Lower lobe of right lung (tissue), 2 donors: Measurements from ENCODE around the gene TMEM131. TPM values are rescaled to one million over a fixed set of nuclear protein-coding genes. Genes with fewer than 3 reads are reported as not detected.

Source experiments
- ATAC-seq, 2 donors: fragments of 200-7000 bp; cut with Tn5 transposase; one replicate each; pipeline ENCODE4 v1.9.1; 2020 to 2022; ENCODE audit warnings: mild to moderate bottlenecking in 2 of 2, moderate library complexity in 2 of 2
- DNase-seq: peaks from one replicate; pipeline ENCODE4 v3.0.0-alpha.2; 2020
- H3K27ac ChIP-seq: fragments of 200-600 bp; one replicate; pipeline ENCODE4 v1.8.0; 2022
- H3K27me3 ChIP-seq: fragments of 200-600 bp; one replicate; pipeline ENCODE4 v1.8.0; 2022; ENCODE audit warnings: low read depth
- H3K36me3 ChIP-seq: fragments of 200-600 bp; one replicate; pipeline ENCODE4 v1.8.0; 2022; ENCODE audit warnings: mild to moderate bottlenecking
- H3K4me1 ChIP-seq: fragments of 200-600 bp; one replicate; pipeline ENCODE4 v1.8.0; 2022
- H3K4me3 ChIP-seq: fragments of 200-600 bp; one replicate; pipeline ENCODE4 v1.8.0; 2022; ENCODE audit warnings: mild to moderate bottlenecking
- H3K9me3 ChIP-seq: fragments of 200-600 bp; one replicate; pipeline ENCODE4 v1.8.0; 2022
- CTCF ChIP-seq: fragments of 200-600 bp; IDR thresholded peaks from one replicate; pipeline ENCODE4 v1.8.0; 2022; ENCODE audit warnings: antibody characterized with exemption, mild to moderate bottlenecking
- intact Hi-C: fragments of 100-400 bp; cut with DNase I; formaldehyde crosslinking; loops from one replicate; pipeline ENCODE4 v1.11.0; 2022
- total RNA-seq: library from RNA; stranded (reverse); fragmentation: NEBNext Ultra II Directional; extraction: Animal tissue kit (Norgen Biotek cat#: 25700); gene quantifications from one replicate; pipeline ENCODE4 v1.2.1, GENCODE V29; 2021
- donor health status: DM: no; HTN: yes; CAD: no; lungs with severe emphysema.

The TMEM131 gene
- total RNA-seq, 1 donor from 2014 or later = 42.2 TPM

- H3K36me3 ChIP-seq = no peaks in the 10 kb centered on the region
- peaks cover 8% of the 10 kb centered on the region for H3K9me3 ChIP-seq
- DNase-seq (no peak), ATAC-seq (no peak)
- TF ChIP-seq CTCF = no peak
- no peaks in the 10 kb centered on the region for H3K27me3 ChIP-seq
- intact Hi-C loops = no loop called here
- H3K4me1 ChIP-seq = no peaks in the 10 kb centered on the region
- H3K27ac ChIP-seq = no peak overlapping the region
- no peak overlapping the region for H3K4me3 ChIP-seq
These were observed 262.3 kb downstream of the TMEM131 start for GRCh38 chr2:97733341-97734035.

GRCh38 chr2:97732436-97733340, 263.1 kb downstream of the TMEM131 start:
- no peak overlapping the region for H3K4me3 ChIP-seq
- no peaks in the 10 kb centered on the region for H3K4me1 ChIP-seq
- no peak overlapping the region for H3K27ac ChIP-seq
- intact Hi-C loops = no loop called here
- TF ChIP-seq CTCF = no peak
- DNase-seq = no peak
- H3K27me3 ChIP-seq = no peaks in the 10 kb centered on the region
- peaks cover 8% of the 10 kb centered on the region for H3K9me3 ChIP-seq
- no peak for ATAC-seq
- no peaks in the 10 kb centered on the region for H3K36me3 ChIP-seq

GRCh38 chr2:97731274-97732020, 264.3 kb downstream of the TMEM131 start:
- Histone ChIP-seq H3K4me1 (no peaks in the 10 kb centered on the region), H3K4me3 (no peak overlapping the region), H3K27ac (no peak overlapping the region), H3K9me3 (peaks cover 8% of the 10 kb centered on the region), H3K36me3 (no peaks in the 10 kb centered on the region), H3K27me3 (no peaks in the 10 kb centered on the region)
- DNase-seq (no peak), ATAC-seq (no peak)
- intact Hi-C loops = no loop called here
- TF ChIP-seq CTCF = no peak

- Histone ChIP-seq H3K4me1 (no peaks in the 10 kb centered on the region), H3K4me3 (no peak overlapping the region), H3K36me3 (no peaks in the 10 kb centered on the region), H3K27ac (no peak overlapping the region), H3K27me3 (no peaks in the 10 kb centered on the region), H3K9me3 (peaks cover 8% of the 10 kb centered on the region)
- TF ChIP-seq CTCF = no peak
- DNase-seq (no peak), ATAC-seq (no peak)
- intact Hi-C loops = no loop called here
These were observed 265.5 kb downstream of the TMEM131 start for GRCh38 chr2:97730245-97730644.

GRCh38 chr2:97728091-97728731, 267.5 kb downstream of the TMEM131 start:
- intact Hi-C loops = no loop called here
- no peak for TF ChIP-seq CTCF
- ATAC-seq = peak; percentile 37 to 51
- DNase-seq = no peak
- H3K27me3 ChIP-seq = peaks cover 15% of the 10 kb centered on the region
- H3K9me3 ChIP-seq = peaks cover 8% of the 10 kb centered on the region
- no peak overlapping the region for H3K27ac ChIP-seq
- no peaks in the 10 kb centered on the region for H3K36me3 ChIP-seq
- H3K4me3 ChIP-seq = no peak overlapping the region
- no peaks in the 10 kb centered on the region for H3K4me1 ChIP-seq
